GM12891 (cell line): ENCODE data around the gene ARSG.
"Not testable (repeated sequence)": the region's sequence is repeated elsewhere in the genome, so short reads cannot be mapped to it uniquely, and the experiment has no call there.

Experiments used
- DNase-seq: peaks from one replicate; pipeline ENCODE4 v3.0.0; 2011; ENCODE audit warnings: low spot score; ENCODE audit not compliant: insufficient read length
- FAIRE-seq: peaks from 2 replicates; lab custom pipeline; 2011; peaks lifted over from hg19 to GRCh38; lab: Jason Lieb, UNC
- PAX5 ChIP-seq: IDR thresholded peaks from 2 replicates; pipeline ENCODE4 v1.6.1; 2011; ENCODE audit warnings: low read length, moderate library complexity, mild to moderate bottlenecking; ENCODE audit not compliant: insufficient read depth, severe bottlenecking
- POLR2A ChIP-seq: IDR thresholded peaks from 2 replicates; pipeline ENCODE4 v1.6.1; 2011; ENCODE audit warnings: low read depth, low read length, control low read depth
- POLR2AphosphoS5 ChIP-seq: IDR thresholded peaks from 2 replicates; pipeline ENCODE4 v1.6.1; 2011; ENCODE audit warnings: low read depth, low read length, control low read depth
- POU2F2 ChIP-seq: IDR thresholded peaks from 2 replicates; pipeline ENCODE4 v1.6.1; 2011; ENCODE audit warnings: low read depth, mild to moderate bottlenecking, control low read depth, low read length, moderate library complexity
- SPI1 ChIP-seq: IDR thresholded peaks from 2 replicates; pipeline ENCODE4 v1.6.1; 2011; ENCODE audit warnings: low read depth, low read length, control low read depth
- TAF1 ChIP-seq: IDR thresholded peaks from 2 replicates; pipeline ENCODE4 v1.6.1; 2011; ENCODE audit warnings: low read depth, low read length, control low read depth

Gene ARSG

GRCh38 chr17:68327823-68328557, 36.7 kb downstream of the ARSG start:
- FAIRE-seq, result no peak

GRCh38 chr17:68328676-68329075, 37.4 kb downstream of the ARSG start:
- DNase-seq (no peak), FAIRE-seq (no peak)
- no peak for TF ChIP-seq POLR2AphosphoS5
- no peak for TF ChIP-seq SPI1
- TF ChIP-seq POU2F2, result no peak
- TF ChIP-seq PAX5, result no peak
- TF ChIP-seq TAF1, result no peak
- no peak for TF ChIP-seq POLR2A

More at GRCh38 chr17:68327823-68328557, 36.7 kb downstream of the ARSG start:
- no peak for DNase-seq
- no peak for TF ChIP-seq POLR2A
- no peak for TF ChIP-seq POU2F2
- no peak for TF ChIP-seq TAF1
- no peak for TF ChIP-seq SPI1
- no peak for TF ChIP-seq POLR2AphosphoS5
- TF ChIP-seq PAX5, result no peak

GRCh38 chr17:68329331-68329730, 38.0 kb downstream of the ARSG start:
- no peak for TF ChIP-seq SPI1
- TF ChIP-seq PAX5, result no peak
- TF ChIP-seq POLR2AphosphoS5, result no peak
- no peak for TF ChIP-seq POU2F2
- no peak for TF ChIP-seq TAF1
- TF ChIP-seq POLR2A, result no peak
- DNase-seq, result no peak
- FAIRE-seq, result no peak

- not testable (repeated sequence) for DNase-seq, FAIRE-seq
These were observed 40.6 kb downstream of the ARSG start for GRCh38 chr17:68331932-68332331.

GRCh38 chr17:68334393-68334792, 43.1 kb downstream of the ARSG start:
- TF ChIP-seq SPI1 (no peak), POLR2AphosphoS5 (no peak), PAX5 (no peak), POU2F2 (no peak), TAF1 (no peak), POLR2A (no peak)
- FAIRE-seq (no peak), DNase-seq (no peak)

- TF ChIP-seq POLR2A (no peak), POLR2AphosphoS5 (no peak), PAX5 (no peak)
- DNase-seq (no peak), FAIRE-seq (no peak)
These were observed 50.2 kb downstream of the ARSG start for GRCh38 chr17:68341482-68341881.

GRCh38 chr17:68343976-68344375, 52.7 kb downstream of the ARSG start:
- no peak for DNase-seq
- FAIRE-seq, result peak; percentile 5
- TF ChIP-seq SPI1 (no peak), POU2F2 (no peak), POLR2AphosphoS5 (no peak), TAF1 (no peak), POLR2A (no peak), PAX5 (no peak)

- FAIRE-seq (no peak), DNase-seq (no peak)
- TF ChIP-seq POU2F2, result no peak
- TF ChIP-seq PAX5, result no peak
- TF ChIP-seq POLR2A, result no peak
- TF ChIP-seq SPI1, result no peak
- no peak for TF ChIP-seq POLR2AphosphoS5
- no peak for TF ChIP-seq TAF1
These were observed 53.4 kb downstream of the ARSG start for GRCh38 chr17:68344701-68345136.

- no peak for TF ChIP-seq PAX5
- TF ChIP-seq SPI1, result peak; percentile 42
- FAIRE-seq (peak; percentile 84), DNase-seq (peak; percentile 50)
These were observed 55.2 kb downstream of the ARSG start for GRCh38 chr17:68346448-68346847.

GRCh38 chr17:68347380-68347779, 56.1 kb downstream of the ARSG start:
- no peak for TF ChIP-seq TAF1
- TF ChIP-seq POU2F2, result no peak
- no peak for TF ChIP-seq SPI1
- TF ChIP-seq POLR2A, result no peak
- no peak for TF ChIP-seq PAX5
- TF ChIP-seq POLR2AphosphoS5, result no peak
- FAIRE-seq (no peak), DNase-seq (no peak)
